K562 (cell line): Measurements from ENCODE around the gene SSR2. TPM values are rescaled to one million over a fixed set of nuclear protein-coding genes. Genes with fewer than 3 reads are reported as not detected.
A peak's percentile ranks its signal among the peaks of the same experiment; 100 is the strongest.

Experiments
- GTF2E2 ChIP-seq: fragments of 200-800 bp; sonication (Bioruptor generic); IDR thresholded peaks from 2 replicates; pipeline ENCODE4 v1.6.1; 2016; ENCODE audit warnings: missing genetic modification characterization, missing compliant biosample characterization
- PURB ChIP-seq: sonication (generic); formaldehyde crosslinking; IDR thresholded peaks from 2 replicates; pipeline ENCODE4 v1.9.0; 2021; ENCODE audit warnings: low read depth, mild to moderate bottlenecking, missing genetic modification reagents
- ZNF212 ChIP-seq: fragments of 450-650 bp; formaldehyde crosslinking; IDR thresholded peaks from 2 replicates; pipeline ENCODE4 v1.4.0; 2020; ENCODE audit warnings: mild to moderate bottlenecking
- polyA plus RNA-seq, 8 experiments: library from polyadenylated mRNA; depleted of rRNA in 4 of 8; stranded (reverse) in 5 of 8; unstranded in 3 of 8; fragments of >200 nt; fragmentation: Nextera tagmentation in 2 of 8; fragmentation: Illumina TruSeq in 1 of 8; extraction: Ambion mirVana in 2 of 8; extraction: Trizol in 1 of 8; gene quantifications; 2 replicates each; pipeline versions ENCODE4 v1.2.1 to v1.2.3, GENCODE V29; 2011 to 2014; ENCODE audit warnings: inconsistent platforms in 1 of 8, missing spikeins in 1 of 8
- total RNA-seq, 7 experiments: library from RNA; depleted of rRNA in 6 of 7; stranded (reverse); fragments of >200 nt in 6 of 7; fragmentation: Illumina TruSeq in 2 of 7; extraction: Trizol in 2 of 7; gene quantifications; 2 replicates each; pipeline versions ENCODE4 v1.2.1 to v1.2.3, GENCODE V29; 2011 to 2021; ENCODE audit warnings: low replicate concordance in 1 of 7
- TF ChIP-seq, protein P1 (sequence below): fragments of 200-600 bp; sonication (generic); IDR thresholded peaks from one replicate; pipeline ENCODE4 v1.6.1; 2012; ENCODE audit warnings: mild to moderate bottlenecking, low read depth, low read length, inconsistent platforms

The SSR2 gene
- total and polyA plus RNA-seq, 9 of the 15 experiments (the other 6 are each of a cell fraction or from before 2014, with no cell fraction given) = 161 to 411 (median 240) TPM

DNA sequence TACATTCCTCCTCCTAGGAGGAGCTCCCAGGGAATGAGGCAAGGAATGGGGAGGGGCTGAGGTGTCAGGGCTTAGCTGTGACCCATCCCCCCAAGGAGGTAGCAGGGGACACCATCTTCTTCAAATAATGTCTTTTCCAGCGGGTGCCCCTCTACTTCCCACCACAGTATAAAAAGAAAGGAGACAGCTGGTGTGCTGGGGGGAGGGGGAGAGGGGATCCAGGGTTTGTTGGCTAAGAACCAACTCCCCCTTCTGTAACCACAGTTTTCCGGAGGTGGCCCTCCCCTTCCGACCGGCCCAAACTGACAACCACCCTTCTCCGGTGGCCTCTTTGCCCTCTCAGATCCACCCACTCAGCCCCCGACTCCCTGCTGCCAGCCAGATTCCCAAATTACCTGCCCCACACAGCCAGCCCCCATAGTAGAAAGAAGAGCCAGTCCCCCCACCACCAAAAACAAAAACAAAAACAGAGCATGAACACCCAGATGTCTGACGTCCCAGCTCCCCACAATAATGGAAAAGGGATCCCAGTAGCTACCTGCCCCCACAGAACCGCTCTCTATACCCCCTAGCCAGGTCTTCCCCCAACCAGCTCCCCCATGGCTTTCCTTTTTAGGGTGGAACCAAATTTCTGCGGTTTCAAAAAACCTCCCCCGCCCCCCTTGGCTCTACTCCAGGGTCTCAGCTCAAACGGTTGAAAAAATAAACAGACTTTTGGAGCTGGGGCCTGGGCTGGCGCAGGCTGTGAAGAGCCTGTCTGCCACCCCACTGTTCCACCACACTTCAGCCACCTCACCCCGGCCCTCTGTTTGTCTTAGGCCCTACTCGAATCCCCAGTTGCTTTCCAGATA lies 44.5 kb downstream of the SSR2 start (continued):
- TF ChIP-seq, protein P1, sequence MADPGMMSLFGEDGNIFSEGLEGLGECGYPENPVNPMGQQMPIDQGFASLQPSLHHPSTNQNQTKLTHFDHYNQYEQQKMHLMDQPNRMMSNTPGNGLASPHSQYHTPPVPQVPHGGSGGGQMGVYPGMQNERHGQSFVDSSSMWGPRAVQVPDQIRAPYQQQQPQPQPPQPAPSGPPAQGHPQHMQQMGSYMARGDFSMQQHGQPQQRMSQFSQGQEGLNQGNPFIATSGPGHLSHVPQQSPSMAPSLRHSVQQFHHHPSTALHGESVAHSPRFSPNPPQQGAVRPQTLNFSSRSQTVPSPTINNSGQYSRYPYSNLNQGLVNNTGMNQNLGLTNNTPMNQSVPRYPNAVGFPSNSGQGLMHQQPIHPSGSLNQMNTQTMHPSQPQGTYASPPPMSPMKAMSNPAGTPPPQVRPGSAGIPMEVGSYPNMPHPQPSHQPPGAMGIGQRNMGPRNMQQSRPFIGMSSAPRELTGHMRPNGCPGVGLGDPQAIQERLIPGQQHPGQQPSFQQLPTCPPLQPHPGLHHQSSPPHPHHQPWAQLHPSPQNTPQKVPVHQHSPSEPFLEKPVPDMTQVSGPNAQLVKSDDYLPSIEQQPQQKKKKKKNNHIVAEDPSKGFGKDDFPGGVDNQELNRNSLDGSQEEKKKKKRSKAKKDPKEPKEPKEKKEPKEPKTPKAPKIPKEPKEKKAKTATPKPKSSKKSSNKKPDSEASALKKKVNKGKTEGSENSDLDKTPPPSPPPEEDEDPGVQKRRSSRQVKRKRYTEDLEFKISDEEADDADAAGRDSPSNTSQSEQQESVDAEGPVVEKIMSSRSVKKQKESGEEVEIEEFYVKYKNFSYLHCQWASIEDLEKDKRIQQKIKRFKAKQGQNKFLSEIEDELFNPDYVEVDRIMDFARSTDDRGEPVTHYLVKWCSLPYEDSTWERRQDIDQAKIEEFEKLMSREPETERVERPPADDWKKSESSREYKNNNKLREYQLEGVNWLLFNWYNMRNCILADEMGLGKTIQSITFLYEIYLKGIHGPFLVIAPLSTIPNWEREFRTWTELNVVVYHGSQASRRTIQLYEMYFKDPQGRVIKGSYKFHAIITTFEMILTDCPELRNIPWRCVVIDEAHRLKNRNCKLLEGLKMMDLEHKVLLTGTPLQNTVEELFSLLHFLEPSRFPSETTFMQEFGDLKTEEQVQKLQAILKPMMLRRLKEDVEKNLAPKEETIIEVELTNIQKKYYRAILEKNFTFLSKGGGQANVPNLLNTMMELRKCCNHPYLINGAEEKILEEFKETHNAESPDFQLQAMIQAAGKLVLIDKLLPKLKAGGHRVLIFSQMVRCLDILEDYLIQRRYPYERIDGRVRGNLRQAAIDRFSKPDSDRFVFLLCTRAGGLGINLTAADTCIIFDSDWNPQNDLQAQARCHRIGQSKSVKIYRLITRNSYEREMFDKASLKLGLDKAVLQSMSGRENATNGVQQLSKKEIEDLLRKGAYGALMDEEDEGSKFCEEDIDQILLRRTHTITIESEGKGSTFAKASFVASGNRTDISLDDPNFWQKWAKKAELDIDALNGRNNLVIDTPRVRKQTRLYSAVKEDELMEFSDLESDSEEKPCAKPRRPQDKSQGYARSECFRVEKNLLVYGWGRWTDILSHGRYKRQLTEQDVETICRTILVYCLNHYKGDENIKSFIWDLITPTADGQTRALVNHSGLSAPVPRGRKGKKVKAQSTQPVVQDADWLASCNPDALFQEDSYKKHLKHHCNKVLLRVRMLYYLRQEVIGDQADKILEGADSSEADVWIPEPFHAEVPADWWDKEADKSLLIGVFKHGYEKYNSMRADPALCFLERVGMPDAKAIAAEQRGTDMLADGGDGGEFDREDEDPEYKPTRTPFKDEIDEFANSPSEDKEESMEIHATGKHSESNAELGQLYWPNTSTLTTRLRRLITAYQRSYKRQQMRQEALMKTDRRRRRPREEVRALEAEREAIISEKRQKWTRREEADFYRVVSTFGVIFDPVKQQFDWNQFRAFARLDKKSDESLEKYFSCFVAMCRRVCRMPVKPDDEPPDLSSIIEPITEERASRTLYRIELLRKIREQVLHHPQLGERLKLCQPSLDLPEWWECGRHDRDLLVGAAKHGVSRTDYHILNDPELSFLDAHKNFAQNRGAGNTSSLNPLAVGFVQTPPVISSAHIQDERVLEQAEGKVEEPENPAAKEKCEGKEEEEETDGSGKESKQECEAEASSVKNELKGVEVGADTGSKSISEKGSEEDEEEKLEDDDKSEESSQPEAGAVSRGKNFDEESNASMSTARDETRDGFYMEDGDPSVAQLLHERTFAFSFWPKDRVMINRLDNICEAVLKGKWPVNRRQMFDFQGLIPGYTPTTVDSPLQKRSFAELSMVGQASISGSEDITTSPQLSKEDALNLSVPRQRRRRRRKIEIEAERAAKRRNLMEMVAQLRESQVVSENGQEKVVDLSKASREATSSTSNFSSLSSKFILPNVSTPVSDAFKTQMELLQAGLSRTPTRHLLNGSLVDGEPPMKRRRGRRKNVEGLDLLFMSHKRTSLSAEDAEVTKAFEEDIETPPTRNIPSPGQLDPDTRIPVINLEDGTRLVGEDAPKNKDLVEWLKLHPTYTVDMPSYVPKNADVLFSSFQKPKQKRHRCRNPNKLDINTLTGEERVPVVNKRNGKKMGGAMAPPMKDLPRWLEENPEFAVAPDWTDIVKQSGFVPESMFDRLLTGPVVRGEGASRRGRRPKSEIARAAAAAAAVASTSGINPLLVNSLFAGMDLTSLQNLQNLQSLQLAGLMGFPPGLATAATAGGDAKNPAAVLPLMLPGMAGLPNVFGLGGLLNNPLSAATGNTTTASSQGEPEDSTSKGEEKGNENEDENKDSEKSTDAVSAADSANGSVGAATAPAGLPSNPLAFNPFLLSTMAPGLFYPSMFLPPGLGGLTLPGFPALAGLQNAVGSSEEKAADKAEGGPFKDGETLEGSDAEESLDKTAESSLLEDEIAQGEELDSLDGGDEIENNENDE = no peak
- 0 out of 2 replicates have a peak, but pooled peaks have one; percentile 15 for TF ChIP-seq GTF2E2 (tag)
- TF ChIP-seq ZNF212 (CRISPR knock-in tag) = no peak
- TF ChIP-seq PURB (CRISPR knock-in tag) = no peak
